Tibial nerve (tissue), 3 donors: Measurements from ENCODE around the gene CCDC7.

ENCODE experiments used
- POLR2A ChIP-seq, 2 donors: fragments of 450-650 bp; IDR thresholded peaks; one replicate each; pipeline ENCODE4 v1.6.1; 2017; ENCODE audit warnings: antibody characterized with exemption in 2 of 2, mild to moderate bottlenecking in 2 of 2, moderate library complexity in 2 of 2
- TF ChIP-seq, protein P1 (sequence below), 5 experiments: fragments of 200-600 bp in 3 of 5; fragments of 450-650 bp in 2 of 5; sonication (generic) in 3 of 5; IDR thresholded peaks; one replicate each; pipeline ENCODE4 v1.5.1; 2016 to 2019; ENCODE audit warnings: antibody characterized with exemption in 5 of 5, mild to moderate bottlenecking in 3 of 5, moderate library complexity in 2 of 5

DNA sequence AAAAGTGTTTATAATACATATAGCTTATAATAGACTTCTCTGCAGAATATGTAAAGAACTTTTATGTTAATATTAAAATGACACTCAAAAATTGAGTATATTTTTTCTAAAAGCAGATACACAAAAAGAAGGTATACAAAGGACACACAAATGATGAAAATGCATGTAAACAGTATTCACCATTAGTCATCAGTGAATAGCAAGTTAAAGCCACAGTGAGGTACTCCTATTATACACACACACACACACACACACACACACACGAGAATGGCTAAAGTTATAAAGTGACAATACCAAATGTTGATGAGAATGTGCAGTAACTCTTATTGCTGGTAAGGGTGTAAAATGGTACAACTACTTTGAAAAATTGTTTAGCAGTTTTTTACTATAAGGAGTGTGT lies 419.2 kb downstream of the CCDC7 start:
- TF ChIP-seq, protein P1, sequence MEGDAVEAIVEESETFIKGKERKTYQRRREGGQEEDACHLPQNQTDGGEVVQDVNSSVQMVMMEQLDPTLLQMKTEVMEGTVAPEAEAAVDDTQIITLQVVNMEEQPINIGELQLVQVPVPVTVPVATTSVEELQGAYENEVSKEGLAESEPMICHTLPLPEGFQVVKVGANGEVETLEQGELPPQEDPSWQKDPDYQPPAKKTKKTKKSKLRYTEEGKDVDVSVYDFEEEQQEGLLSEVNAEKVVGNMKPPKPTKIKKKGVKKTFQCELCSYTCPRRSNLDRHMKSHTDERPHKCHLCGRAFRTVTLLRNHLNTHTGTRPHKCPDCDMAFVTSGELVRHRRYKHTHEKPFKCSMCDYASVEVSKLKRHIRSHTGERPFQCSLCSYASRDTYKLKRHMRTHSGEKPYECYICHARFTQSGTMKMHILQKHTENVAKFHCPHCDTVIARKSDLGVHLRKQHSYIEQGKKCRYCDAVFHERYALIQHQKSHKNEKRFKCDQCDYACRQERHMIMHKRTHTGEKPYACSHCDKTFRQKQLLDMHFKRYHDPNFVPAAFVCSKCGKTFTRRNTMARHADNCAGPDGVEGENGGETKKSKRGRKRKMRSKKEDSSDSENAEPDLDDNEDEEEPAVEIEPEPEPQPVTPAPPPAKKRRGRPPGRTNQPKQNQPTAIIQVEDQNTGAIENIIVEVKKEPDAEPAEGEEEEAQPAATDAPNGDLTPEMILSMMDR (IDR thresholded peaks at IDR 0.05) = no peak
- no peak for TF ChIP-seq POLR2A (IDR thresholded peaks at IDR 0.05)
